HG03097 (cell line): ENCODE measurements around the gene RGS7.
"Not testable (repeated sequence)": the region's sequence is repeated elsewhere in the genome, so short reads cannot be mapped to it uniquely, and the experiment has no call there.

Source experiments
- ATAC-seq: cut with Tn5 transposase; IDR thresholded peaks from one replicate; pipeline ENCODE4 v1.9.1; 2021; ENCODE audit not compliant: unreplicated experiment, low FRiP score

The RGS7 gene

DNA sequence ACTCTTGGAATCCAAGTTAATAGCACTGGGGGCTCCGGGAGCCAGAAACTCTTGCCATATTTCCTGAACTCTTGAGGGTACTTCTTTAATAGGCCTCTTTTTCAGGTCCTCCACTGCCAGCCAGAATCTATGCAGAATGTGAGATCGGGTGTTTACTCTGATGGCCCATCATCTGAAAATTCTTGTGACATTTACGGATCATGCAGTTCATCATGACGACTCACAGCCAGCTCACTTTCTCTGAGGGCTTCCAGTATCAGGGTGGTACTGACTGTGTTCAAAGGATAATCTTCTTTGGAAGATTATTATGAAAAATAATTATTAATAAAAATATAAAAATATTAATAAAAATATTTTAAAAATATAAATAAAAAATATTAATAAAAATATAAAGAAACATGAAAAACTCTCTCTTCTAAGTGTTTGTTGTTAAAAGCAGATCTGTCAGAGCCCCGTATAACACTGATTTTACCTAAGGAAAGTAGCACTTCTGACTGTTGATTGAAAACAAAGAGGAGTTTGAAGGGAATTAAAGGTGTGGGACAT lies 550.7 kb downstream of the RGS7 start:
- ATAC-seq, result no peak

DNA sequence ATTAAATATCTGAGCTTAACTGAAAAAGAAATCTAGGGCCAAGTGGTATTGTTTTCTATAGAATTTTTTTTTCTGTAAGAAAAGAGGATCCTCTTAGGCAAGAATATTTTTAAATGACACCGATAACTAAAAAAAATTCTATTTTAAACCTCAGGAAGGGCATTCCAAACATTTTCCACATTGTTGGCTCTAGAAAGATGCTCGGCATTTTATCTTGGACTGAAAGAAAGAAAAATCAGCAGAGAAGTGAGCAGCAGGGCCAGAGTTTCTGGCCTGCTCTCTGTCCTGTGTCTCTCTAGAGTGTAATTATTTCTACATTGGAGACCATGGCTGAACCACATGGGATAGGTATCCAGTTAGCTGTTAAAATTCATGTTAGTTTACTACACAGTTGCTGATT lies 552.5 kb downstream of the RGS7 start:
- ATAC-seq, result no peak

DNA sequence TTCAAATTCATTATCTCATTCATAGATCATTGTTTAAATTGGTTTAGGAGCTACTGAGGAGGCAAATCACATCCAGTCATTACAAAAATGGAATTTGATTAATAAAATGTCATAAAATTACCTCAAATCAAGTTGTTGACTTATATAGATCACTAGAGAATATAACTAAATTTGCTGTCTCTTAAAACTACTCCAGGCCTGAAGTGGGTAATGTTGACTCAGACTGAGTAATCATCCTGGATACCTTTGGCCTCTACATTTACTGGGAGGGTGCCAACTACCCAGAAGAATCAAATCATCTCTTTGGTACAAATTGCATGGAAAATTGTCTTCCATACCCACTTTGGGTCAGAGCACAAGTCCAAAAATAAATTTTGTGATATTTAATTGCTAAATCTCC lies 553.9 kb downstream of the RGS7 start:
- ATAC-seq, result no peak

DNA sequence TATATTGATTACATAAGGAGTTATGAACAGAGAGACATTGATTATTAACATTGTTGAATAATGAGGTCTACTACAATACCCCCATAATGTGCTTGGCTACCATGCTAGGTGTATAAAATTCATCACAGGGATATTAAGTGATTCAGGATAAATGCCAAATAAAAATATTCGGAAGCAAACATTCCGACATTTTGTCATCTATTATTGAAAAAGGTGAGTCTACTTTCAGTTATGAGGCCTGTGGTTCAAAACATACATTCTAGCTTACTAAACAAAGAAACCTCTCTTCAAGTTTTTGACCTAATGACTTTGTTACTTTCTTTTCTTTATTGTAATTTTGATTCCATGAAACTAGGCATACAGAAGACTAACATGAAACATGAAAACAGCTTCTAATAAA lies 554.7 kb downstream of the RGS7 start:
- ATAC-seq, result no peak

DNA sequence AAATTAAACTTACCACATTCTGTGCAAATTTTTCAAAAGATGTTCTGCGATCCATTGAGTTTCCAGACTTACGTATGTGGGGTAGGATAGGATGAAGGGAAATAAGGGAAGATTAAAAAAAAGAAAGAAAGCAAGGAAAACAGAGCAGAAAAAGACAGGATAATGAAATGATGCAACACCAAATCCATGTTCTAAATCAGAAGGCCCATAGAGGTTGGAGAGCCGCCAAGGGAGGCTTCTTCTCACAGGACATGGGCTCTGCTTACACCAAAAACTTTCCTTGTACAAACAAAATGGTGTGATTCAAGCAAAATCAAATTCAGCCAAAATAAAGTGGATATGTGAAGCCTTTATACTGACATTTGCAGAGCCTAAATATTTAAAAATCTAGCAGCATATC lies 555.6 kb downstream of the RGS7 start:
- ATAC-seq, result no peak

DNA sequence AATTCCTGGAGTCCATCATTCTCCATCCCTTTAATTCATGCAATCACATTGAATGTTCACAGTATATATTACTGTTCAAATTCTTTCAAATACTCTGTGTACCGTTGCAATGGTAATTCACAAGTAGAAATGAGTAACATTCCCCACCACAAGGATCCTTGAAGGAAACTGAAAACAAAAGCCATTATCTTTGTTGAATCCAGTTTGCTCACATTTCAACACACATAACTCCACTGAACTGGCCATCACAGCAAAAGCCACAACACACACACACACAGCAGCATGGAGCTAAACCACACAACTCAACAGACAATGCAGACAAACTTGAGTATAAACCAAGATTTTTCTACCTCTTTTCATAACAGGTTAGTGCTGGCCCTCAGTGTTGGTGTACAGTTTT lies 556.7 kb downstream of the RGS7 start:
- no peak for ATAC-seq

DNA sequence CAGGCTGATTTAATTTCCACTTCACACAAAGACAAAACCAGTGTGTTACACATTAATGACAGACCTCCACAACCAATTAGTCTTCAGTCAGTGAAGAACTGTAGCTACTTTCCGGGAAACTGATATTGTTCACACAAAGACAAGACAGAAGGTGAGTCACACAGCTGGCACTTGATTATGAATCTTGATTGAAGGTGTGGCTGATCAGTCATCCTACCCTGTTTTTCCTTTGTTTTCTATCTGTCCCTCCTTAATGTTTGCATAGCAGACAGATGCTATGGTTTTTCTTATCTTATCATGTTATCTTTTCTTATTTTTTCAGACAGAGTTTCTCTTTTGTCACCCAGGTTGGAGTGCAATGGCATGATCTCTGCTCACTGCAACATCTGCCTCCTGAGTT lies 560.0 kb downstream of the RGS7 start:
- no peak for ATAC-seq

DNA sequence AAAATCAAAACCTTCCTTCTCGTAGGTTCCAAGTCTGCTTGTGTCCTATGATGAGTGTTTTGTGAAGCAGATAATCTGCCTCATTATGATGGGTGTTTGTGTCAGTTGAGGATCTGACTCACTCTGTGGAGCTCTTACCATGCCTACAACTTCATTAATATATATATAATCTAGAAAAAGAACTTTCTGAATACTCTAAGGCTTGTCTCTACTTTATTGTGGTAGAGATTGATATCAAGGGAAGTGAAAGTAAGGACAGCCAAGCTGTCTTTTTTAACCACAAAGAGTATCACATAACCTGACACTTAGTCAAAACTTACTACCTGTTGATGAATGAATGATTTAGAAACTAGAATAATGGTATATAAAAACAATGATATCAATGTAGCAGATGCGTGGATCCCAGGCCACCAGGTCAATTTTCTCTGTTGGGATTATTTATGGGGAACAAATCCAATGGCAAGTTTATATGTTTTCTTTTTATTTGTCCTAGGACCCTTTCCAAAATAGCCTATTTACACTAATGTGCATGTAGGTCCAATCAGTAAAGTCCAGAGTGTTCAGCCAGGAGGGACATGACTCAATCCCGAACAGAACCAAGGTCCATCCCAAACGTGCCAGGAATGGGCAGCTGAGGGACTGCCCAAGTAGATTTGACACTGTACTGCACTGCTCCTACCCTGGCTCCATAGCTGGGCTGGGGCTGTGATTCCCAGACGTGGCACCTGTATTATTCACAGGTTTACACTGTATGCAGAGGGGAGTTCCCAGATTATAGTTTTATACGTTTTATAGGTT lies 562.8 kb downstream of the RGS7 start:
- peak; percentile 69 for ATAC-seq

DNA sequence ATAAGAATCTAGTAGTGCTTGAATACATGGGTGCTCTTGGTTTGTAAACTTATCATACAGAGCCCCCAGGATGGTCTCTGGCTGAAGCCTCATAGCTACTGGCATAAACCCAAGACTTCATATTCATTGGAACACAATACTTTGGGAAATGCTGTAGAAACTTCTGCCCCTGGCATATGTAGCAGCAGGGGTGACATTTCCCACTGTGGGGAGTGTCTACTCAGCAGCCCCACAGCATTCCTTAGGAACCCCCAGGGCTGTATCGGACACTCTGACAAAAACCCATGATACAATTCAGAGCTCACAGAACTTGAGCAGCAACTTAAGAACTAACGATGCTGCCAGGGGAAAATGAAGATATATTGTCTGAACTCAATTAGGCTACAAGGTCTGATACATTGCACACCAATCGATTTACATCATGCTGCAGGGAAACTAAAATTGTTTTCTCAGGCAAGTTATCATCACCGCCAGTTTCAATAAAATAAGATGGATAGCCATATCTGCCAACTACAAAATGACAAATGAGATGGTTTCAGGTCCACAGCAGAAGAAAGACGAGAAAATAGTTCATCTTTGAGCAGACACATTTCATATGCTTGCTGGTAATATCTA lies 564.0 kb downstream of the RGS7 start:
- no peak for ATAC-seq

DNA sequence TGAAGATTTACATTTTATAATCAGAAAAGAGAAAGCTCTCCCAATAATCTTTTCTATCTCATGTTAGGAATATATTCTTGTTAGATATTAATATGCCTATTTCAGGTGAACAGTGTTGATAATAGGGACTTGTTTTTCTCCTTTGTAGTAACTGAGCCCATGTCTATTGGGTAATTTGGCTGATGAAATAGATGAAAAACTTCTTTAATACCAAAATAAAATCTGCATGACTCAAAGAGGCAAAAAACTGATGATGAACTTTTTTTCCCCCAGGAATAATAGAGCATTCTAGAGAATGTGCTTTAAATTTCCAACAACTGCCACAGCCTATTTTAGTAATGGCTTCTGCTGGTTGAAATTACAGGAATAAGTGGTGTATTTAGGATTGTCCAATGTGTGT lies 566.1 kb downstream of the RGS7 start:
- ATAC-seq, result no peak

DNA sequence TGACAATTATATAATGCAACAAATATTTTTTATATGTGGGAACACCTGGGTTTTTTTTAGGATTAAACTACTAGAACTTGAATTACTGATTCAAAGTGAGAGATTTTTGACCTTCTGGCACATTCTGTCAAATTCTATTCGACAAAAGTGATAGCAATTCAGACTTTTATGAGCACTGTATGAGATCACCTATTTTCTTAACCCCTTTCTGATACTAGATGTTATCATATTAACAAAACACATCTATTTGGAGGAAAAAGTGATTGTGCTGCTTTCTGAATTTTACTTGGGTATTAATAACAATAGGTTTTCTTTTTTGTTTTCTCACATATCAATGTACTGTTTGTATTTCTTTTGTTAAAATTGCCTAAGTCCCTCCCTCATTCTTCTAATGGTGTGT lies 570.1 kb downstream of the RGS7 start:
- no peak for ATAC-seq

DNA sequence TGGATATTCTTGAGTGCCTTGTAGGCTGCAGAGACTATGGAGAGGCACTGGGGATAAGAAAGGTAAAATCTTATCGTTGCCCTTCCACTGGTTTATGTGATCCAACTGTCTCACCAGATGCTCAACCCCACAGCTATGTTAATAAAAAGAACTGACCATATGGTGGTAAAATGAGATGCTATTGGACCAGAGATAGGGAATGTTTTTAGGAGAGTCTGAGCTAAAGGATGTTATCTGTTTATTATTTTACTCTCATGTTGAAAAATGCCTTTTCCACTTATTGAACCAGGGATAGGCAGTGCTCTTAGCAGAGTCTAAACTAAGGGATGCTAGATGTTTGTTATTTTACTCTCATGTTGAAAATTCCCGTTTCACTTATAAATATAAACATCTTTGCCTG lies 572.2 kb downstream of the RGS7 start:
- ATAC-seq, result no peak

DNA sequence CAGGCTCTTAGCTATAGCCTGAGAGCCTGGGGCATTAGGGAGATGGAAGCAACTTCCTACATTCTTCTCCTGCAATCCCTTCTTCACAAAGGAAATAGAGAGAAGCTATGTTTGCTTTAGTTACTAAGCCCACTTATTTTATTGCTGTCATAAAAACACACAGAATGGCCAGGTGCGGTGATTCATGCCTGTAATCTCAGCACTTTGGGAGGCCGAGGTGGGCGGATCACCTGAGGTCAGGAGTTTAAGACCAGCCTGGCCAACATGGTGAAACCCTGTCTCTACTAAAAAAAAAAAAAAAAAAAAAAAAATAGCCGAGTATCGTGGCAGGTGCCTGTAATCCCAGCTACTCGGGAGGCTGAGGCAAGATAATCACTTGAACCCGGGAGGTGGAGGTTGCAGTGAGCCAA lies 573.3 kb downstream of the RGS7 start:
- ATAC-seq, result not testable (repeated sequence)

DNA sequence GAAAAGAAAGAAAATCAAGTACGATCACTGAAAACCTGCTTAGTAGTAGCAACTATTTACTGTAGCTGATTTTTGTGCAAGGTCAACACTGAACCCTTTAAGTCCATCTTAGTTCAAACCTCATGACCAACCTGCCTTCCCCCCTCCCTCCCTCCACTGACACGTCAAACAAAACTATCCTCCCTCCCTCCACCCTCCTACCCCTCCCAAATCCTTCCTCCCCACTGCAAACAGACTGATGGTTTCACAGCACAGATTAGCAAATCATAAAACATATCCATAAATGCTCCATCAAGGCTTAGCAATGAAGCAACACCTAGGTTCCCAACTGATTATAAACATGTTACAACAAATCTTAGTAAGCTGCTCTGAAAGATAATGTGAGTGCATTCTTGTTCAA lies 580.8 kb downstream of the RGS7 start:
- ATAC-seq, result no peak

DNA sequence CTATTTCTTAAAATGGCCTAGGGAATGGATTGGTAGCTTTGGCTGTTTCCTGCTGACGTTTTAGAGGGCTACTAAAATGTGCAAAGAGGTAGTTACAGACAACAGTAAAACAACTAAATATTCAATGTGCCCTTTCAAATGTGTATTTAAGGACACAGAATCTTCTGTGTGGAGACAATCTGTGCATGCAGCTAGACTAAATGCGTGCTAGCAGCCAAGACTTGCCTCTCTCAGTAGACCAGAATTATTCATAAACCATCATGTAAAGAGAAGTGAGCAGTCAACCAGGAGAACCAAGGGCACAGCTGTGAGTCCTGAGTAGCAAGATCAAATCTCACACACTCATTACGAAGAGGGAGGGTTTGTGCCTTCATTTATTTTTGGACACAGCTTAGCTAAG lies 584.9 kb downstream of the RGS7 start:
- ATAC-seq, result no peak

DNA sequence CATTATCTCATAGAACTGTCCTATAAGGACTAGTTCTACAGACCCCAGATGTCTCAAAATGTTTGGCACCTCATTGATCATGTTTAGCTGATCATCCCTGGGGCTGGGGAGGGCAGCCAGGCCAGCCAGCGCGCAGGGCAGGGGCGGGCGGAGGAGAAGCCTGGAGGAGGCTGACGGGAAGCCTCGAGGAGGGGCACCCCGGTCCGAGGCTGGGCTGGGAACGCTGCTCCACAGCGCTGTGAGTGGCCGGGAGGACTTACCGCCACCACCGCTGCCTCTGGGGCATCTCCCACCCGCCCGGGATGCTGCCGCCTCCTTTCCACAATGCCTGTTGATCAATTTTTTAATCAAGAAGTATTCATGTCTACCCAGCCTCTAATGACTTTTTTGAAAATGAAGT lies 585.6 kb downstream of the RGS7 start:
- no peak for ATAC-seq

DNA sequence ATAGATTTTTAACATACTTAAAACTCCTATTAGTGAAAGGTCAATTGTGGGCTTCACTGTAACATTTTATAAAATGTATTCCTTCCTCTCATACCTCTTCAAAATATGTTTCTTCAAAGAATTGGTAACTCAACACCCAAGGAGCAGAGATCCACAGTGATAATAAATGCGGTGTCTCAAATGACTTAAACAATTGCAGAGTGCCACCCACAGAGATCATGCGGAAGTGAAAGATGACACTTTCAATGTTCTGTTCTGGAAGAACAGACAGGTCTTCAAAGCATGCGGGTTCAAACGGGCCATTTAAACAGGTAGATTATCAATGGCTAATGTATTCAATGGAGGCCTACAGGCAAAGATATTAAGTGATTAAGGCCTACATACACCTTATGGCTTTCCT lies 588.0 kb downstream of the RGS7 start:
- no peak for ATAC-seq

DNA sequence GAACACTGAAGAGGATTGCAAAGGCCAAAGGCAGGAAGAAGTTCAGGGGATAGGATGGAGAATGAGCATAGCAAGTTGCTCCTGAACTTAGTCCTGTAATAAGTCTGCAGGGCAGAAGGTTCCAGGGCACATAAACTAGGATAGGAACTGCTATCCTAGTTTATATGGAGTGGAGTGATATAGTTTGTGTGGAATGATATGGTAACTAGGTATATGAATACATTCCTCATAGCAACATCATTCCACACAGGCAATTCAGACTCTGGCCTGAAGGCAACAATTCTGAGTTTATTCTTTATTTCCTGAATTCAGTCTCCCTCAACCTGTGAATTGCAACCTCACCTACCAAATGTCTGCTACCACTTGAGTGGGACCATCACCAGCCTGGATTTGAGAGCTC lies 590.2 kb downstream of the RGS7 start:
- ATAC-seq, result no peak

DNA sequence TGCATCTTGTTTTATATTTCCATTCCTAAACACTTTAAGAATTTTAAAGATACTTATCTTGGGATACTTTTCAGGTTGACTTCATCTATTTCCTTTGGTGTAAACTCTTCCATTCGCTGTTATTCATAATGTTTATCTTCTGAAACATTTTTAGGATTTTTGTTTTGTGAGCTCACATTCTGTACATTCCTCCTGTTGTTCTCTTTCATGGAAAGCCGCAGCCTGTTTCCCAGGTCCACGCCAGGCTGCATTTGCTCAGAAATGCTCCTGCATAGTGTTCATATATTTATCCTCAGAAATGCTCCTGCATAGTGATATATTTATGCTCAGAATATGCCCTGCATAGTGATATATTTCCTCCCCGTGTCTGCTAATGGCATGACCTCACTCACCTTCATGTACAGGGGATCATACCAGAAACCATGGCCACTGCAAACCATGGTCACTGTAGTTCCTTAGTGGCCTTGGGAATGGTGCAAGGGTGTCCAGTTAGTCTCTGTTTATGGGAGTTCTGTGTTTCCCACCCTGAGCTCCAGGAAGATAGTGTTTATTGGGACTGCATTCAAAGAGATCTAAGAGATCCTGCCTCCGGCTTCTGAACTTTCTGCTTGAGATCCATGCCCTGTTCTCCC lies 591.2 kb downstream of the RGS7 start:
- no peak for ATAC-seq

DNA sequence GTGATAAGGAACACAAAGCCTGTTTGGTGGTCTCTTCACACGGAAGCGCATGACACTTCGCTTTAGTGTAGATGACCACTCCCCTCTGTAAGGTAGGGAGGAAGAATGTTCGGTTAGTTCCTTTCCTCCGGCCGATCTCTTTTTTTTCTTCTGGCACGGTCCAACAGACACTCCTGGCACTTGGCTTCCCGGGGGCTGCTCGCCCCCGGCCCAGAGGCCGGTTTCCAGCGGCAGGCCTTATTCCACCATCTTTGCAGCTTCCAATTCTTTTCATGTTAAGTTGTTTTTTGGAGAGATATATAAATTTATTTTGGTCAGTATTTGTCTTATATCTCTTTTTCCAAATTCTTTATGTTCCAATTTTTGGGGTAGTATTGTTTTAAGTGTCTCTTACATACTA lies 593.2 kb downstream of the RGS7 start:
- no peak for ATAC-seq

DNA sequence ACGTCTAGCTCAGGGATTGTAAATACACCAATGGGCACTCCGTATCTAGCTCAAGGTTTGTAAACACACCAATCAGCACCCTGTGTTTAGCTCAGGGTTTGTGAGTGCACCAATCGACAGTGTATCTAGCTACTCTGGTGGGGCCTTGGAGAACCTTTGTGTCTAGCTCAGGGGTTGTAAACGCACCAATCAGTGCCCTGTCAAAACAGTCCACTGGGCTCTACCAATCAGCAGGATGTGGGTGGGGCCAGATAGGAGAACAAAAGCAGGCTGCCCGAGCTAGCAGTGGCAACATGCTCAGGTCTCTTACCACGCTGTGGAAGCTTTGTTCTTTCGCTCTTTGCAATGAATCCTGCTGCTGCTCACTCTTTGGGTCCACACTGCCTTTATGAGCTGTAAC lies 593.9 kb downstream of the RGS7 start:
- not testable (repeated sequence) for ATAC-seq
